NT2/D1 (cell line): ENCODE measurements around the gene EXOC6.

Source experiments
- DNase-seq: peaks from one replicate; pipeline ENCODE4 v3.0.0-alpha.2; 2011; ENCODE audit warnings: low read depth, low spot score
- H3K27me3 ChIP-seq: 2 replicates; pipeline ENCODE4 v1.6.0; 2011; ENCODE audit warnings: mild to moderate bottlenecking; ENCODE audit not compliant: insufficient read length, insufficient read depth
- H3K36me3 ChIP-seq: 2 replicates; pipeline ENCODE4 v1.6.1; 2011; ENCODE audit warnings: mild to moderate bottlenecking, low read length, mixed read lengths; ENCODE audit not compliant: insufficient read depth, insufficient read length
- H3K4me1 ChIP-seq: 2 replicates; pipeline ENCODE4 v1.5.1; 2011; ENCODE audit not compliant: insufficient read depth, insufficient read length
- H3K4me3 ChIP-seq: 2 replicates; pipeline ENCODE4 v1.5.1; 2011; ENCODE audit warnings: low read depth; ENCODE audit not compliant: insufficient read length
- H3K9ac ChIP-seq: 2 replicates; pipeline ENCODE4 v1.6.0; 2011; ENCODE audit warnings: low read depth; ENCODE audit not compliant: insufficient read length
- H3K9me3 ChIP-seq: 2 replicates; pipeline ENCODE4 v1.5.1; 2011; ENCODE audit warnings: mild to moderate bottlenecking, low read length; ENCODE audit not compliant: insufficient read depth
- SUZ12 ChIP-seq: IDR thresholded peaks from 2 replicates; pipeline ENCODE4 v1.6.1; 2011; ENCODE audit not compliant: insufficient read length, insufficient read depth; ENCODE audit errors: extremely low read depth
- YY1 ChIP-seq: IDR thresholded peaks from 2 replicates; pipeline ENCODE4 v1.6.1; 2011; ENCODE audit not compliant: insufficient read length, insufficient read depth
- ZNF274 ChIP-seq: IDR thresholded peaks from 2 replicates; pipeline ENCODE4 v1.6.1; 2011; ENCODE audit warnings: mild to moderate bottlenecking, low read depth, low read length

Gene EXOC6

DNA sequence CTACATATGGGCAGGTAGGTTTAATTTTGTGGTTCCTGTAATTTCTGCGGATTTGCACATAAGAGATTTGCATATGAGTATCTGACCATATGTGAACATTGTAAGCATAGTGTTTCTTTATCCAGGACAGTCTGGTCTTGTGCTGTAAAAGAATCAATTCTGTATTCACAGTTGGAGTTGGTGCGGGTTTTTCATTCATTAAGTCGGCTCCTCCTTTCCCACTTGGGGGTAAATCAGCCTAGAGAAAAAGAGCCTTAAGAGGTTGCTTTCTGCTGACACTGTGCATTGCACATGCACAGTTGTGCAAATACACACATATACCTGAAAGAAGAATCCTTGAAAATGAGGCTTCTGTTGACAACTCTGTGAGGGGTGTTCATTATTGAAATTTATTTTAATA is 206.2 kb downstream of the EXOC6 start:
- DNase-seq, result no peak
- H3K36me3 ChIP-seq, result no peaks in the 10 kb centered on the region
- no peaks in the 10 kb centered on the region for H3K9me3 ChIP-seq
- H3K4me1 ChIP-seq, result no peaks in the 10 kb centered on the region
- no peak for TF ChIP-seq SUZ12
- no peak for TF ChIP-seq ZNF274
- TF ChIP-seq YY1, result no peak
- H3K4me3 ChIP-seq, result no peak overlapping the region
- peaks cover 10% of the 10 kb centered on the region for H3K27me3 ChIP-seq
- H3K9ac ChIP-seq, result no peak overlapping the region

DNA sequence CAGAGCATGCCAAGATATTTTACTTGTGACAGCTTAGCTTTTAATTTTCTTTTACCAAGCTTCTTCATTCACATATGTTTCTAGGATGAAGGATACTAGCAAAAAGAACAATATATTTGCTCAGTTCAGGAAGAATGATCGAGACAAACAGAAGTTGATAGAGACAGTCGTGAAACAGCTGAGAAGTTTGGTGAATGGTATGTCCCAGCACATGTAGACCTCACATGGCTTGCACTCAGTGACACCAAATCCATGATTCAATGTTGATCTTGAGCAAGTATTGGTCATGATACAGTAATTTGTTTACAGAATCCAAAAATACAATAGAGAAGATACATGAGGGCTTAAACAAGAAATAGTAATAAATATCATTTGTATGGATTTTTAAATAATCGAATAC is 209.8 kb downstream of the EXOC6 start:
- no peaks in the 10 kb centered on the region for H3K36me3 ChIP-seq
- no peaks in the 10 kb centered on the region for H3K4me1 ChIP-seq
- no peak overlapping the region for H3K4me3 ChIP-seq
- H3K27me3 ChIP-seq, result peaks cover 46% of the 10 kb centered on the region
- H3K9ac ChIP-seq, result no peak overlapping the region
- TF ChIP-seq YY1 (no peak), ZNF274 (no peak), SUZ12 (no peak)
- no peak for DNase-seq
- no peaks in the 10 kb centered on the region for H3K9me3 ChIP-seq

DNA sequence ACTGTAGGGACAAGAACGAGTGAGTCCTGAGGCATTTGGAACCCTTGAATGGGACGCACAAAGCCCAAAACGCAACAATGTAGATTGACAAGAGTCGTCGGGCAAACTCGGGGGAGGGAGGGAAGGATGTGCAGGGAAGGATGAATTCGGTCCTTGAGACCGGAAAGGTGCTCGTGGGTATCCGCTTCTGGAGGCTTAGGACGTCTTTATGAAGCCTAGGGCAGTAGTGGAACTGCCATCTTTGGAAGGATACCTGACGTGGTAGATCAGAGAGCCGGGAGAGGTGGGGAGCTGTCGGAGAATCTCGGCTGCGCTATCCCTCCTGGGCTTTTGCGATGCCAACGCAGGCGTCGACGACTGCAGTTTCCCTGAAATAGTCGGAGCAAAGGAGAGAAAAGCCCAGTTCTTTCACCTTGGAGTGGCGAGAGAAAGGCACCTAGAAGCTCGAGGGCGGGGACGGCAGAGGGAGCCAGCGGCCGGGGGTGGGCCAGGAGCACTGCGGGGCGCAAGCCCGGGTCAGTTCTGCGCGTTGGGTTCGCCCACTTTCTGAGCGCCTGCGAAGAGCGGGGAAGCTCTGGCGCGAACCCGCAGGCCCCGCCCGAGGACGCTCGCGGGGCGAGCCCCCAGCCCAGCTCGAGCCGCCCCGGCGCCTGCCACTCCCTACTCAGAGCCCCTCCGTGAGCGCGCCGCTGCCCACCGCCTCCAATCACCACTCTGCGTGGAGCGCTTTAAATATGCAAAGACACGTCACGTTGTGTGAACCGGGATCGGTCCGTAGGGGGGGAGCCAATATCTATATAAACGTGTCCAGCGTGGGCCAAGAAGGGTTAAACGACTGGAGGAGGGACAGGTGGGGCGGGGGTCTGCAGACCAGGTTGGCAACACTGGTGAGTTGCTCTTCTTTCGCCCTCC is 211.9 kb downstream of the EXOC6 start, which contains the start of gene CYP26C1:
Gene CYP26C1, plus strand, starts transcription at position 824 of the 912 bp plus-strand sequence. CDS start 466 bp downstream, outside the sequence.
- Histone ChIP-seq H3K4me1 (no peaks in the 10 kb centered on the region), H3K9ac (no peak within 1 kb of the TSS), H3K36me3 (no peaks in the 10 kb centered on the region), H3K9me3 (no peaks in the 10 kb centered on the region), H3K27me3 (peaks cover 67% of the 10 kb centered on the region), H3K4me3 (peak within 1 kb of the TSS; percentile 15)
- no peak for TF ChIP-seq SUZ12
- TF ChIP-seq YY1, result no peak
- TF ChIP-seq ZNF274, result no peak
- DNase-seq, result no peak

DNA sequence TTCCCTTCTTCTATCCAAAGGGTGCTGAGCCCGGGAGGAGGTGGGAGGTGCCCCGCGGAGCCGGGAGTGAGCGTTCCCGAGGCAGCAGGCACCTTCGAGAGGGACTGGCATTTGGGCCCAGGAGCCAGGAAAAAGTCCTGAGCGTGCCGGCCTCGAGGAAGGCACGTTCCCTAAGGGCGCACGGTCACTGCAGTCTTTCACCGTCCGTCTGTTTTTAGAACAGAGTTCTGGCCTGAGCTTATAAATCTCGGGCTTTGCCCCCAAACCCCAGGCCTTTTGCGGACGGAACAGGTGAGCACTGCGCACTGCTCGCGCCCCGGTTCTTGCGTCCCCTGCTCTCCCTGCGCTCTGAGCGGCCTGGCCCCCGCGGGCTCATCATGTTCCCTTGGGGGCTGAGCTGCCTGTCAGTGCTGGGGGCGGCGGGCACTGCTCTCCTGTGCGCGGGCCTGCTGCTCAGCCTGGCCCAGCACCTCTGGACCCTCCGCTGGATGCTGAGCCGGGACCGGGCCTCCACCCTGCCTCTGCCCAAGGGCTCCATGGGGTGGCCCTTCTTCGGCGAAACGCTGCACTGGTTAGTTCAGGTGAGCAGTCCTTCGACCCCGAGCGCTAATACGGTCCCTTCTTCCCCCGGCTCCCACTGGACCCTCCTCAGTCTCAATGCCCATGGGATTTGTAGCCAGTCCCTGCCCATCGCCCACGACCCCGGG is 212.7 kb downstream of the EXOC6 start:
- H3K4me1 ChIP-seq, result no peaks in the 10 kb centered on the region
- no peak overlapping the region for H3K9ac ChIP-seq
- peaks cover 75% of the 10 kb centered on the region for H3K27me3 ChIP-seq
- no peak for TF ChIP-seq YY1
- TF ChIP-seq ZNF274, result no peak
- no peak for TF ChIP-seq SUZ12
- H3K4me3 ChIP-seq, result no peak overlapping the region
- no peak for DNase-seq
- H3K9me3 ChIP-seq, result no peaks in the 10 kb centered on the region
- no peaks in the 10 kb centered on the region for H3K36me3 ChIP-seq

DNA sequence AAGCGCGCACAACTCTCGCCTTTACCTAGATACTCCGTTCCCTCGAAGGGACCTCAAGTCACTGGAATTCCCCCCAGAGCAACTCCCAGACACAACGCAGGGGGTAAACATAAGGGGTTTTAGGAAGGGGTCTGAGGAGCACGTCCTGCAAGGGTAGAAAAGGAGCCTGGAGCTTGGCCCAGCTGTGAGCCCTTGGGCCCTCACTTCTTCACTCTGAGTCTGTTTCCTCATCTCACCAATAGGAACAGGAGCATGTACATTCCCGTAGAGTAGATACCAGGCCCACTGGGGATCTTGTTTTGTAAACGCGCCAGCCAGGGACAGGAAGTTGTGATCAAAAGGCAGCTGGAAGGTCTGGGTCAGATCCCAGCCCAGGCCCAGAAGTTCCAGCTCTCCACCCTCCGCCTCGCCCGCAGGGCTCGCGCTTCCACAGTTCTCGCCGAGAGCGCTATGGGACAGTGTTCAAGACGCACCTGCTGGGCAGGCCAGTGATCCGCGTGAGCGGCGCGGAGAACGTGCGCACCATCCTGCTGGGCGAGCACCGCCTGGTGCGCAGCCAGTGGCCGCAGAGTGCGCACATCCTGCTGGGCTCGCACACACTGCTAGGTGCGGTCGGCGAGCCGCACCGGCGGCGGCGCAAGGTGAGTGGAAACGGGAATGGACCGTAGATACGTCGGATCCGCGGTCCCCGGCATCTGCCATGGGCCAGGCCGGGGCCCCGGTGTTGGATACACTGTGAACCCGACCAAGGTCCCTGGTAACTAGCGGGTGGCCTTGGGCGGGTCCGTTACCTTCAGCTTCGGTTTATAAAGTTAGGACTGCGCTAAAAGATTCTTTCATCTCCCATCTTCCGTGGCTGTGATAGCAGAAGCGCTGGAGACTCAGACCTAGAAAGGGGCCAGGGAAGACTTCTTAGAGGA is 213.5 kb downstream of the EXOC6 start:
- TF ChIP-seq YY1 (no peak), ZNF274 (no peak), SUZ12 (no peak)
- Histone ChIP-seq H3K4me1 (no peaks in the 10 kb centered on the region), H3K9ac (no peak overlapping the region), H3K9me3 (no peaks in the 10 kb centered on the region), H3K27me3 (peaks cover 84% of the 10 kb centered on the region), H3K36me3 (no peaks in the 10 kb centered on the region), H3K4me3 (no peak overlapping the region)
- no peak for DNase-seq

DNA sequence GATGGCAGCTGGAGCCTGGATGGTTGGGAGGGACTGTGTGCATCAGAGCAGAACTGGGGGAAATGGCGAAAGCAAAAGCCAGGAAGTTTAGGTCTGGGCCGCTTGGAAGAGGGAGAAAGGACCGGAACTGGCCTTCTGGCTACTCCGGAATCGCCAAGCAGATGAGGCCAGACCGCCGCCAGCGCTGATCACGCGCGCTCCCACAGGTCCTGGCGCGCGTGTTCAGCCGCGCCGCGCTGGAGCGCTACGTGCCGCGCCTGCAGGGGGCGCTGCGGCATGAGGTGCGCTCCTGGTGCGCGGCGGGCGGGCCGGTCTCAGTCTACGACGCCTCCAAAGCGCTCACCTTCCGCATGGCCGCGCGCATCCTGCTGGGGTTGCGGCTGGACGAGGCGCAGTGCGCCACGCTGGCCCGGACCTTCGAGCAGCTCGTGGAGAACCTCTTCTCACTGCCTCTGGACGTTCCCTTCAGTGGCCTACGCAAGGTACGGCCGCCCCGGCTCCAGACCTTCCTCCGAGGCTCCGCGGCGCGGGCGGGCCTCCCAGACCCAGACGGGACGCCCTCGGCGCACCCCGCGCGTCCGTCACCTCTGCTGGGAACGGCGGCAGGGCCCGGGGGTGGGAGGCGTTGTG is 214.3 kb downstream of the EXOC6 start:
- peak overlapping the region; percentile 43 for H3K4me3 ChIP-seq
- TF ChIP-seq SUZ12, result peak; percentile 38
- no peak for TF ChIP-seq ZNF274
- no peak for TF ChIP-seq YY1

More for the DNA sequence above, 214.3 kb downstream of the EXOC6 start:
- peaks cover 2% of the 10 kb centered on the region for H3K4me1 ChIP-seq
- H3K27me3 ChIP-seq, result peaks cover 91% of the 10 kb centered on the region
- no peaks in the 10 kb centered on the region for H3K9me3 ChIP-seq
- H3K9ac ChIP-seq, result peak overlapping the region; percentile 56
- no peaks in the 10 kb centered on the region for H3K36me3 ChIP-seq
- DNase-seq, result no peak
